COLO668 (cell line): ENCODE measurements around the gene SEZ6.

Experiments
- DNase-seq: peaks from one replicate; lab custom pipeline; 2025; ENCODE audit not compliant: unreplicated experiment; lab: John Stamatoyannopoulos, UW

SEZ6 gene

GRCh38 chr17:29038085-29038795 lies 32.4 kb upstream of the SEZ6 start:
- DNase-seq = no peak

GRCh38 chr17:29037739-29038084 lies 31.9 kb upstream of the SEZ6 start:
- no peak for DNase-seq

GRCh38 chr17:29036584-29036983 lies 30.8 kb upstream of the SEZ6 start:
- DNase-seq = no peak

- DNase-seq = no peak
Measured at GRCh38 chr17:29034510-29034909, 28.7 kb upstream of the SEZ6 start.

DNA sequence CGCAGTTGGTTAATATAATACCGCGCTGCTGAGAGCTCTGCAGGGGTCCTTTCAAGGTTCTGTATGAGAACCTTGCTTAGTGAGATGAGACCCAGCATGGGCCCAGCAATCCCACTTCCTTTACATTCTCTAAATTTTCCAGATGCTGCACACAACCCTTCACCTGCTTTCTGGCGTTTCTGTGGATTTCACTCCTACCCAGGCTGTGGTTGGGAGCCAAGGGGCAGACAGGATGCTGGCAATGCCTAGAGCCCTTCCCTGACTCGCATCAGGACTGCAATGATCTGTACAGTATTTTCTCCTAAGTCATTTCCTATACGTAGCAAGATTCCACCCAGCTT lies 27.0 kb upstream of the SEZ6 start:
- no peak for DNase-seq

DNA sequence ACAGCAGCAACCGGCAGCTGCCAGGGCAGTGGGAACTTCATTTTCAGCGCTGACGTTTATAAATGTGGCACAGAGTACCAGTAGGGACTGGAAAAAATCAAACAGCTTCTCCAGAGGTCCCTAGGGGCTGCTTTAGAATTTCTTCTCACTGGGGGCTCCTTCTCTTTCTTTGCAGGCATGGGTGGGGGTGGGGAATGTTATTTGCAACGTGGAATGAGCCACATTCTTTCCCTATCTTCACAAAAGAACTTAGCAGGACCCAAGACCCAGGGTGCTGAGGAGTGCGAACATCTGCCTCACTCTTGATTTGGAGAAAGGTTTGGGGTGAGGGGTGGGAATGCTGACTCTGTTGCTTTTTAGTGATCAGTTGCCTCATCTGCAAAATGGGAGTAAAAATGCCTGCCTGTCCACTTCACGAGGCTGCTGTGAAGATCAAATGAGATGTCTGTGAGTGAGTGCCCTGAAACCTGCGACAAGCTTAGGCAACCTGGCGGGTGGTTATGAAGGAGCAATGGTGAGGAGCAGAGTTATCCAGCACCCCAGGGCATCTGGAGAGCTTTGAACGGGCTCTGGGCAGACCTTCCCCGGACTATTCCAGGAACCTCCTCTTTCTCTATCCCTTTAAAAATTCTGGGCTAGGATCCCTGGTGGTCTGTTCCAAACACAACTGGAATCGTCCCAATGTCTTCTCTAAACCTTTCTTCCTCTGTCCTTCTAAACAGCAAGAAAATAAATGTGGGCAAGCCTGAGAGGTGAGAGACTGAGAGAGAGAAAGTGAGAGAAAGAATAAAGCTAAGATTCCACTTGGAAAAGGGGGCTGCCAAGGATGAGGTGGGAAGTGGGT lies 26.4 kb upstream of the SEZ6 start:
- no peak for DNase-seq

GRCh38 chr17:29031488-29031887 lies 25.7 kb upstream of the SEZ6 start:
- DNase-seq = no peak

GRCh38 chr17:29024316-29024952 lies 18.6 kb upstream of the SEZ6 start:
- no peak for DNase-seq

DNA sequence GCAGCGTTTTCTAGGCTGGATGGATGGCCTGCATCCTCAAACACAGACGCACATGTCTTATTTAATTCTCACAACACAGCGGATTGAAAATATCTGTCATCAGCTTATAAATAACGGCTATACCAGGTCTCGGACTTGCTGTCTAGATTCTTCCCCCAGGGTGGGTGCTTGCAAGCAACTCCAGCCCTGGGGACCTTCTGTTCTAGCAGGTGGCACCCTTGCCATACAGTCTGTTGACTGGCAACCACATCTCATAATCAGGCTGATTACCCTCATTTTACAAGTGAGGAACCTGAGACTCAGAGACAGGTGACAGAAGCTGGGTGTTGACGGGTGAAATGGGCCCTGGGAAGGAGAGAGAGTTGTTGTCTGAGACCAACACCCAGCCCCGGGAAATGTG lies 16.2 kb upstream of the SEZ6 start:
- no peak for DNase-seq

DNA sequence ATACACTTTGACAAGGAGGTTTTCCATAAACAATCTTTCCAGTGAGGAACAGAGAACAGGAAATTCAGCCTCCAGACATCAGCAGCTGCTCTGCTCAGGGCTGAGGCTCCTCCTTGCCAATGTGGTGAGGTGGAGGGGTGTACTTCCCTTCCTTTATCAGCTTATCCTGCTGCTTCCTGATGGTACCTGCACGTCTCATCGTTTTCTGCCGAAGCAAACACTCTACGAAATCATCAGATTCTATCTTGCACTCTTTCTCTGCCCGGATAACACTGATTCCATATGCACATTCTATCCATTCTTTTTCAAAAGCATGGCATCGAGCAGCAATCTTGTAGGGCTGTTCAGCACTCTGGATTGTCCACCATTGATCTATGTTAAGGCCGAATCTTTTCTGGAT lies 15.4 kb upstream of the SEZ6 start:
- DNase-seq = no peak

DNA sequence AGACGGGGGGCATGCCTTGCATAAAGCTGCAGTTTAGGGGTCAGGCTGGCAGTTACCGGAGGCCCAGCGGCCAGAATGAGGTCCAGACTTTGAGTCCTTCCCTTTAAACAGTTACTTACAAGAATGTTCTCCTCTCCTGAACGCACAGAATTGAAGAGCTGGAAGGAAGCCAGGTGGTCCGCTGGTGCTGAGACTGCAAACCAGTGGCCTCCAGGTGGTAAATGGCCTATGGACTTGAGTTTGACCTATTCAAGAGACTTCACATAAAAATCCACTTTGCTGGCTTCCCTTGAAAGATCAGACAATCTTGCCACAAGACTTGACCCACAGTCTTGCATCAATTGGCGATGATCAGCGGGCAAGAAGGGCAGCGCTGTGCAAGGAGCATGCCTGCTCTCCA lies 14.7 kb upstream of the SEZ6 start:
- DNase-seq = no peak

GRCh38 chr17:29019475-29020181 lies 13.8 kb upstream of the SEZ6 start:
- DNase-seq = peak; percentile 12

GRCh38 chr17:29018788-29019474 lies 13.1 kb upstream of the SEZ6 start:
- no peak for DNase-seq

DNA sequence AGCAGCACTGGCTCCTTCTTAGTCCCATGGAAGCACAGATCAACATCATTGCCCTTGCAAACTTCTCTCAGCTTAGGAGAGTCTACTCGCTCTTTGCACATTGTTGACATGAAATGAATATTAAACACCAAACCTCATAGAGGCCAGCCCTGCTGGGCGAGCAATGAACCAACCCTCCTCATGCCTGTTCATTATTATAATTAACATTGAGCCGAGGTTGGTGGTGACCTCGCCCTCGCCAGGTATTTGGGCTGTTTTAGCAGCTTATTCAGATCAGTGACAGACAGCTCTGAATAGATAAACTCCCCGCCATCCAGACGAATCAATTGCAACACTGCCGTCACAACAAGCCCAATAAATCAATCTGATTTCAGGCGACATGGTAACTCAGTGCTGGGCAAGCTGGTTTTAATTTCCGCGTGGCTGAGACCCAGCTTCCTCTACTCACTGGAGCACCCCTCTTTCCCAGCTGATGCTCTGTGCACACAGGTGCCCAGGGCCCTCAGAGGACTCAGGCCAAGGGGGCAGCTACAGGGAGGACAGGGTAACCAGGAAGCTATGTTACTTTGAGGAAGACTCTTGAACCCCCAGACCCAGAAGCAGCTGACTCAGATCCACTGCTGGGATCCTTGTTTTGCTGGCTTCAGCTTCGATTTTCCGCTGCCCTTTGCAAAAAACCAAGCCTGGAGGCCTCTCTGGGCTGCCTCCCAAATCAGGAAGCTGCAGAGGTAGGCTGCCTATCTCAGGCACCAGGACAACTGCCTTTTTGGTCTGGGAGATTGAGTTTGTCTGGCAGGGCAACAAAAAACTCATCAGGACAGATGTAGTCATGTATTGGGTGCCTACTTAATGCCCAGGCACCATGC lies 10.7 kb upstream of the SEZ6 start:
- DNase-seq = no peak

GRCh38 chr17:29014716-29015115 lies 8.9 kb upstream of the SEZ6 start:
- no peak for DNase-seq

DNA sequence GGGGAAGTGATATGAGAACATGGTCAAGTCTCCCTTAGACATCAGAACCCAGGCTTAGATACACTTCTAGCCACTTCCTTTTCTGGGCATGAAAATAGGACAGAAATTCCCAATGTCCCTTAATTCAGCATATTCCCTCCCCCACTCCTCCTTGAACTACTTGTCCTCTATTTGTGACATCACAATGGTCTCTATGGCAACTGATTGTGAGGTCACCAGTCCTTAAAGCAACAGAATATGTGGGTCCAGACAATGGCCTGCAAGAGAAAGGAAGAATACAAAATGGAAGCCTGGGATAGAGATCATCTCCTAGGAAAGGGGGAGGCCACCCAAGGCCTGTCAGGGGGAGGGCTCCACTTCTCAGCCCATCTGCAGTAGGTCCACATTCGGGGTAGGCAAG lies 6.7 kb upstream of the SEZ6 start:
- DNase-seq = no peak

DNA sequence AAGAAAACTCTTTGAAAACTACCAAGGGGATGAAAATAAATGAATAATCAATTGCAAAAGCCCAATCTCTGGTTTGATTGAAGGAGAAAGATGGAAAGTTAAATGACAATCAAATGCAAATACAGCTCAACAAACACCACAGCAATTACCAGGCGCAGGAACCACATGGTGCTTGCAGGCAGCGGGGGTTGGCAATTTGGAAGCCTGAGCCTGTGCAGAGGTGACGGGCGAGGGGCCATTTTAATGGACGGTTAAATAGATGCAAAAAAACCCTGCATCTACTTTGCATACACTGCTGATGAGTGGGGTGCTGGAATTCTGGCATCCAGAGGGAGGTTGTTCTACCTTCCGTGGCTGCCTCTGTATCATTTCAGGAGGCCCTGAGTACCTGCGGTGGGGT lies 4.8 kb upstream of the SEZ6 start:
- DNase-seq = peak; percentile 16

GRCh38 chr17:29010129-29010528 lies 4.3 kb upstream of the SEZ6 start:
- DNase-seq = peak; percentile 35

DNA sequence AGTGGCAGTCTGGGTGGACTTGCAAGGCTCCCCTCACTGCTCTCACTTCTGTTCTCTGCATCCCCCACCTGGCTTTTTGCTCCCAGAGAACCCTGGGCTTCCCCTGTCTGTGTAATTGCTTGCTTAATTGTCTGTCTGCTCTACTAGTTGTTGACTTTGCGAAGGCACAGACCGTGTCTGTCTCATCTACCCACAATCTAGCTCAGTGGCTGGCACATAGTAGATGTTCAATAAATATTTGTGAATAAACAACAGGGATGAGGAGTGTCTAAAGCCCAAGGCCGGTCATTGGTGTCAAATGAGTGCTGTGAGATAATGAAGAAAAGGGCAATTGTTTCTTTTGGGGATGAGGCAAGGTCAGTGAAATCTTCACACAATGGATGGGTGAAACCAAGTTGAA lies 2.8 kb upstream of the SEZ6 start:
- DNase-seq = no peak

GRCh38 chr17:29007860-29008455 lies 2.1 kb upstream of the SEZ6 start:
- DNase-seq = peak; percentile 15
